Vagina (tissue), 2 donors: ENCODE measurements around the gene MASP2.

Experiments
- CTCF ChIP-seq, 3 experiments: fragments of 450-650 bp in 2 of 3; fragments of 200-600 bp in 1 of 3; sonication (generic) in 1 of 3; IDR thresholded peaks; one replicate each; pipeline ENCODE4 v1.5.1; 2017 to 2019; ENCODE audit warnings: antibody characterized with exemption in 3 of 3, mild to moderate bottlenecking in 2 of 3, moderate library complexity in 2 of 3
- POLR2AphosphoS5 ChIP-seq, 2 donors: sonication (generic); formaldehyde crosslinking; IDR thresholded peaks; one replicate each; pipeline ENCODE4 v1.9.0; 2017; ENCODE audit warnings: antibody characterized with exemption in 2 of 2, mild to moderate bottlenecking in 2 of 2, low read depth in 1 of 2; ENCODE audit not compliant: insufficient read depth in 1 of 2

GRCh38 chr1:11052839-11053757 is 6.1 kb upstream of the MASP2 start:
- TF ChIP-seq CTCF (IDR thresholded peaks at IDR 0.05): no peak
- TF ChIP-seq POLR2AphosphoS5 (IDR thresholded peaks at IDR 0.05; ENCODE audit: insufficient read depth in 1 of 2, low read depth in 1 of 2): no peak
